G401.6 (cell line): Measurements from ENCODE around the gene POLG.

Source experiments
- FAIRE-seq: peaks from 2 replicates; lab custom pipeline; 2012; peaks lifted over from hg19 to GRCh38; lab: Jason Lieb, UNC

Gene POLG

GRCh38 chr15:89326316-89326715 lies 8.3 kb downstream of the POLG start:
- FAIRE-seq: no peak

- no peak for FAIRE-seq
These were observed 9.4 kb downstream of the POLG start for GRCh38 chr15:89325039-89325803.

- FAIRE-seq: no peak
These were observed 10.8 kb downstream of the POLG start for GRCh38 chr15:89323825-89324224.

GRCh38 chr15:89322822-89323221 lies 11.8 kb downstream of the POLG start:
- no peak for FAIRE-seq

DNA sequence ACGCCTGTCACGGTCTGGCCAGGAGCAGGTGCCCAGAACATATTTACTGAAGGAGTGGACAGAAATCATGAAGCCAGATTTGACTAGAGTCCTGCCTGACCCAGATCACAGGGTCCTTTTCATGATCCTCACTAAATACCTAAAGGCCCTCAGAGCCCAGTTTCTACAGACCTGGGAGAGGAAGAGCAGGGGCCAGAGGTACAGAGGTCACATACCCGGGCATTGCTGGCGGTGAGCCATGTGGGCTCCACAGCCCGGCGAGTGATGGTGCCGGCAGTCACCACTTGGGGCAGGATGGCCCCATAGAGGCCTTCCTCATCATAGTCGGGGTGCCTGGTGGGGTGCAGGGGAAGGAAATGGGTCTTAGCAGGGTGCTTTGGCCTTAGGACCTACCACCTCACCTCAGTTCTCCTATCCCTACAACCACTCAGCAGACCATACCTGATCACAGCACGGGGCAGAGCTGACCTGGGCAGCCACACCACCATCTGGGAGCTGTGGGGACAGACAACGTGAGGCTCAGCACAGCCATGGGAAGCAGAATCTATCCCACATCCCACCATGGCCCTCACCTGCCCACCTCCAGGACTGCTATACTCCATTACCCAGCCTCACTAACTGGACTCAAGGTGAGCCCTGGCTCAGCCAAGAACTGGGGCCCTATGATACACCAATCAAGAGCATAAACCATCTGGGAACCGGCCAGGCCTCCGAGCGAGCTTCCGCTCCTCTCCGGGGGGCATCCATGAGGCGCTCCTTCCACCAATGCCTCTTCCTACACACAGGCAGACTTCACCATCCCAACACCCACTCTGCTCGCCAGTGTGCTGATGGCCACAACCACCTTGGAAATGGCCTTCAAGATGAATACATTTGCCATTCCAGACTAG lies 12.9 kb downstream of the POLG start:
- FAIRE-seq: no peak

- no peak for FAIRE-seq
These were observed 14.4 kb downstream of the POLG start for GRCh38 chr15:89320200-89320599.

- FAIRE-seq: no peak
These were observed 14.9 kb downstream of the POLG start for GRCh38 chr15:89319678-89320077.

GRCh38 chr15:89317186-89317720 lies 17.4 kb downstream of the POLG start:
- no peak for FAIRE-seq

DNA sequence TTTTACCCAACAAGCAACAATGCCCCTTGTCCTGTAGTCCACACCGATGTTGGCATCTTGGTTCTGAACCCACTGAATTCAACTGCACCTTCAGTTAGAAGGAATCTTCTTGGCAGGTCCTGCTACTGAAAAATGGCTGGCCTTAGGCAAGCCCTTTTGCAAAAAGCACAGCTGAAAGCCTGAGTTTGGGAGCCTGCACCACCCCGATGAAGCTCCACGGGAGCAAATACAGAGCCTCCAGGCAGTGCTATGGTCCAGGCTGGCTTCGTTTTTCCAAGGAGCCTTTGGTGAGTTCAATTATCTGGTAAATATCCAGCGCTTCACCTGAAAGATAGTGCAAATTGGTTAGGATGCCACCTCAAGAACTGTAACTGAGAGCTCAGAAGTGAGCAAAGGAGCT lies 18.1 kb downstream of the POLG start:
- no peak for FAIRE-seq

GRCh38 chr15:89315375-89315929 lies 19.2 kb downstream of the POLG start:
- no peak for FAIRE-seq

GRCh38 chr15:89309993-89310392 lies 24.6 kb downstream of the POLG start:
- no peak for FAIRE-seq

GRCh38 chr15:89308236-89308635 lies 26.4 kb downstream of the POLG start:
- FAIRE-seq: no peak

DNA sequence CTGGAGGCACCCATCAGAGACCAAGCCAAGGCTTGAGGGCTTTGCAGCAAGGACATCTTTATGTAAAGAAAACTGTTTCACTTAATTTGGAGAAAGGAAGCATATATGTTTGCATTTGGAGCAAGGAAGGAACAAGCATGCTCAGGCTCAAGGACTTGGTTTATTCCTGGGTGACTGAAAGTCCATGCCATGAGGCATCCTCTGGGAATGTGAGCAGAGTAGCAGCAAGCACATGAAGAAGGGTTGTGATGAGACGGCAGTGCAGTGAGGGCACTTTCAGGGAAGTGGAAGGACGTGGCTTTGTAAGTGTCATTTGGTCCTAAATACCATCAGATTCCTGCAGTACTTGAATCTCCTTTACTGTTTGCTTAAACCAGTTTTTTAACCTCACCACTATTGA lies 26.8 kb downstream of the POLG start:
- no peak for FAIRE-seq

- no peak for FAIRE-seq
These were observed 27.5 kb downstream of the POLG start for GRCh38 chr15:89307046-89307587.

DNA sequence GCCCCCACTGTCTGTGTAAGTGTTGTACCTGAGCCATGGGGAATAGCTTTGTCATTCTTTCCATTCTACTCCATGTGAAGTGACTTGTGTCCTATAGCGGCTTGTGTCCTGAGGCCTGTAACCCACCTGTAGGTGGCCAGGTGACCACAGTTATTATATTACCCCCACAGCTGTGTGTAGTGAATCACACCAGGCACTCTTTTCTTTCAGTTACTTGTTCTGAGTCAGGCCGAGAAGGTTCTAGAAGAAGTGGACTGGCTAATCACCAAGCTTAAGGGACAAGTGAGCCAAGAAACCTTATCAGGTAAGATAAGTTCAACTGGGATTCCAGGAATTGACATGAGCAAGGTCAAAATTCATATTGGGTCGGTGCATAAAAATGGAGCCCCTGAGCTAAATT lies 29.2 kb downstream of the POLG start:
- FAIRE-seq: no peak

GRCh38 chr15:89303986-89304385 lies 30.6 kb downstream of the POLG start:
- no peak for FAIRE-seq

- no peak for FAIRE-seq
These were observed 33.1 kb downstream of the POLG start for GRCh38 chr15:89301304-89302089.

GRCh38 chr15:89299896-89300295 lies 34.7 kb downstream of the POLG start:
- peak; percentile 60 for FAIRE-seq

- no peak for FAIRE-seq
These were observed 41.6 kb downstream of the POLG start for GRCh38 chr15:89293012-89293411.

DNA sequence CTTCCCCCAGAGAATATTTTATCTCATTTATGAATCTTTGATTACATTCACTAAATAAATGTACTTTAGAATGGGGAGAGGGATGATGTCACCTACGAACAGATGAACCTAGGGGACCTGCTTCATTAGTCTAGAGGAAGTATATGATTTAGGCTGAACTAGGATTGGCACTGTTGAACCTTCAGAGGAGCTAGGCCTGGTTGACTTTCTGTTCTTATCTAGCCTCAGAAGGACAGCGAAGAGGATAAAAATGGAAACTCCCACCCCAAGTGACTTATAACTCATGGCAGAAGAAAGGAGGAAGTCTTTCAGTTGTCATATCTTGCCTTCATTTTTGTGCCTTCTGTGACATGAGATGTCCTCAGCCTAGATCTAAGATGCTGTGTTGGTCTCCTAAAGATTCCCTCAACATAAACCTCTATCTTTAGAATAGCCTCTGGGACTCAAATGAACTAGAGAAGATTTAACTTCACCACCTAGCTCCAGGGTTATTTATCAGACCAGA lies 42.6 kb downstream of the POLG start:
- no peak for FAIRE-seq

- no peak for FAIRE-seq
These were observed 51.4 kb downstream of the POLG start for GRCh38 chr15:89283201-89283600.

GRCh38 chr15:89282631-89283030 lies 52.0 kb downstream of the POLG start:
- no peak for FAIRE-seq
